Nucleus accumbens (tissue), 56 donors: ENCODE measurements around the gene CAB39L.
A peak's percentile ranks its signal among the peaks of the same experiment; 100 is the strongest.
"Not testable (repeated sequence)": the region's sequence is repeated elsewhere in the genome, so short reads cannot be mapped to it uniquely, and the experiment has no call there.

Experiments
- DNase-seq, 56 donors: peaks; one replicate each; lab custom pipeline; 2025; lab: John Stamatoyannopoulos, UW

Gene CAB39L

DNA sequence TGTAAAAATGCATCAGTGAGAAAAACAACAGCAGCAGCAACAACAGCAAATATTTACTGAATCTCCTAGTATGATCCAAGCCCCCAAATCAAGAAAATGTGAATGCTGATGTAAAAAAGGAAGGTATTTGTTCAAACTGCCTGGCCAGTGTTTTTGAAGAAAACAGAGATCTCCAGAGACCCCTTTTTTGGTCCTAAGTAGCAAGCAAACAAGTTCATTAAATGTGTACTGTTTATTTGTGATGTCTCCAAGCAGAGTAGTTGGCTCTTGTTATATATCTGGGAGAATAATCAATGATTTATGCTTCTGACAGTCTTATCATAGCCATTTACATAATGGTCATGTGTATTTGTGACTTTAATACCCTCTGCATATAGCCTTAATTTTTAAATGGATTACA lies 145.4 kb downstream of the CAB39L start:
- no peak for DNase-seq

DNA sequence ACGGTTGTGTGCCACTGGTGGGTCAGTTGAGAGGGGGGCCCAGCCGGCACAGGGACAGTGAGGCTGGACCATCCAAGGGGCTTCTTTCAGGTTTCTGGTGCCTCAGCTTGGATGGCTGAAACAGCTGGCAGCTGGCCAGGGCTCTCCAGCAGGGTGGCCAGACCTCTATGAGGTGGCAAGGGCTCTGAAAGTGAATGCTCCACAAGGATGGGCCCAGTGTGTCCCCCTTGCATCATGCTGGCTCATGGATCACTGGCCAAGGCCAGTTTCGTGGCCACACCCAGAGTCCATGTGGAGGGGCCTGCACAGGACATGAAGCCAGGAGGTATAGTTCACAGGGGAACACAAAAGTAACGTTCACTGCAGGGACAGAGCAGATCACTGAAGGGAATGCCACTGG lies 146.5 kb downstream of the CAB39L start:
- no peak for DNase-seq

DNA sequence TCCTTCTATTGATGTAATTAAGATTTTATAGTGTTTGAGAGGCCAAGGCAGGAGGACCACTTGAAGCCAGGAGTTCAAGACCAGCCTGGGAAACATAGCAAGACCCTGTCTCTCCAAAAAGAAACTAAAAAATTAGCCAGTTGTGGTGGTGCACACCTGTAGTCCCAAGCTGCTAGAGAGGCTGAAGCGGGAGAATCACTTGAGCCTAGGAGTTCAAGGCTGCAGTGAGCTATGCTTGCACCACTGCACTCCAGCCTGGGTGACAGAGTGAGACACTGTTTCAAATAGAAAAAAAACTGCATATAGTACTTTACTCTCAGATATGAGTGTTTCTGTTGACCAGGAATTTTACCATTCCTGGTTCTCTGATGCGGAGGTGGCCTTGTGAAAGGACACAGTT lies 147.2 kb downstream of the CAB39L start:
- no peak for DNase-seq

DNA sequence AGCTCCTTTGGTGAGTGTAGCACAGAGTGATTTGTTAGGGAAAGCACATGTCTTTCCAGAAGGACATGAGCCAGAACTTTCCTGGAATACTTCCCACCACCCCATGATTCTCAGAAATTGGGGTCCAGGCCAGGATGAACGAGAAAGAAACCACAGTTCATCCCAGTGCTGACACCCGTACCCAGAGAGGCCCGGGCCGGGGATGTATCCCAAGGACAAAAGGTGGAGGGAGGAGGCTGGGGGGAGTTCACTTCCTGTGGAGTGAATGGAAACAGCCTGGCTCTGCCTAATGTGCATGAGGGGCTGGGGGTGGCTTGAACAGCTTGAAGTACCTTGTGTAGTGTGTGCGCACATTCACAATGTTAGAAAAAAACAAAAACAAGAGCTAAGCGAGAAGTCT lies 148.6 kb downstream of the CAB39L start:
- DNase-seq = peak in 5 of 56 donors; percentile 13 to 37 (median 23)

DNA sequence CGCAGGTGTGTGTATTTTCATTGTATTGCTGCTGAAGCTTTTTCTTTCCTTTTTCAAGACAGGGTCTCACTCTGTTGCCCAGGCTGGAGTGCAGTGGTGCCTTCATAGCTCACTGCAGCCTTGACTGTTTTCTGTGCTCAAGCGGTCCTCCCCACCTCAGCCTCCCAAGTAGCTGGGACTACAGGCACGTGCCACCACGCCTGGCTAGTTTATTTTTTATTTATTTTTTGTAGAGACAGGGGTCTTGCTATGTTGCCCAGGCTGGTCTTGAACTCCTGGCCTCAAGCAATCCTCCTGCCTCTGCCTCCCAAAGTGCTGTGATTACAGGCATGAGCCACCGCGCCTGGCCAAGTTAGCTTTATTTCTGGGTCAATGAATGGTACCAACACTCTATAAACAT lies 149.1 kb downstream of the CAB39L start:
- not testable (repeated sequence) for DNase-seq

- peak in 32 of 56 donors; percentile 14 to 89 (median 40) for DNase-seq
Observed at GRCh38 chr13:49292742-49293486, 150.9 kb downstream of the CAB39L start.

- no peak for DNase-seq
Observed at GRCh38 chr13:49288458-49288857, 155.4 kb downstream of the CAB39L start.

GRCh38 chr13:49287995-49288394 lies 155.9 kb downstream of the CAB39L start:
- no peak for DNase-seq

DNA sequence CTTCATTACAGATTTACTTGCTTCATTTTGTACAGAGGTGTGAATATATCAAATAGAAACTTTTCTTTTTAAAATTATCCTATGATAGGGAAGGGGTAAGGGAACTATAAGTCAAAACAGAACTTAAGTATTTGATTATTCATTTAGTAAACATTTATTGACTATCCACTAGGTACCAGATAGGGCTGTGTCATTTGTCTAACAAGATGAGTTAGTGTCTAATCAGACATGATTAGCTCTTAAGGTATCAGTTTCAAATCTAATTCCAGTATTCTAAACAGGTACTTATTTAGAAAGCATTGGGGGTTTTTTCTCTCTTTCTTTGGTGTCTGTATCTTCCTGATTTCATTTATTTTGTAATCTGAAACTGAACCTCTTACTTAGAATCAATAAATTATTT lies 164.0 kb downstream of the CAB39L start:
- no peak for DNase-seq

- DNase-seq = no peak
Observed at GRCh38 chr13:49279112-49279511, 164.8 kb downstream of the CAB39L start.

DNA sequence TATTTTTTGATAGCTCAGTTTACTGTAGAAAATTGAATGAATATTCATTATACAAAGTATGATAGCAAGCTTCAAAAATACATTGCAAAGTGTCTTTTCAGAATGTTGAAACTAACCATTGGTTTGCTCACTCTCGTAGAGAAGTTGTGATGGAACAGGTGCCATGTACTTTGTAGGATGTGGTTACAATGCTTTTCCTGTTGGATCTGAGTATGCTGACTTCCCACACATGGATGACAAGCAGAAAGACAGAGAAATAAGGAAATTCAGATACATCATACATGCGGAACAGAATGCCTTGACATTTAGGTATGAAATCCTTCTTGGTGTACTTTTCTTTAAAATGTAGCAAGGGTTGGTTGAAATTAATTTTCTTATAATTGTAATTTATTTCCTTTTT lies 165.7 kb downstream of the CAB39L start:
- no peak for DNase-seq

GRCh38 chr13:49272296-49272695 lies 171.6 kb downstream of the CAB39L start:
- DNase-seq = no peak

- no peak for DNase-seq
Observed at GRCh38 chr13:49271264-49271663, 172.6 kb downstream of the CAB39L start.

DNA sequence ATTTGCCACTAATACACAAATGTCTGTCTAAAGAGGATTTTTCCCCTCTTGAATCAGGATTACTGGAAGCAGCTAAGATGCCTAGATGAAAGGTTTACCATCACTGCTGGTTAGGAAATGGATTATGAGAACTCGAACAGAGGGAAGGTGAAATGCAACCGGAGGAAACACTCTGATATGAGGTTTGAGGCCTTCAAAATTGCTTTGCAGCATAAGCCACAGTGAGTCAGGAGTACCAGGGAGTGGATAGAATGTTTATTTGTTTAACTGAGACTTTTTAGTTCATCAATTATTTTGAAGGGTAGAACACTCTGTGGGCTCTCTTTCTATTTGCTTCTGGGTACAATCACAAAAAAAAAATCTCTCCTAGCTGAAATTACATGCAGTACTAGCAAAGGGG lies 178.0 kb downstream of the CAB39L start:
- no peak for DNase-seq

- DNase-seq = no peak
Observed at GRCh38 chr13:49262634-49263033, 181.2 kb downstream of the CAB39L start.

GRCh38 chr13:49259586-49259985 lies 184.3 kb downstream of the CAB39L start:
- no peak for DNase-seq
